ENCODE measurements around the gene KRTAP5-8.

GRCh38 chr11:71574418-71574817 lies 36.6 kb downstream of the KRTAP5-8 start:
- TF ChIP-seq, protein P1, sequence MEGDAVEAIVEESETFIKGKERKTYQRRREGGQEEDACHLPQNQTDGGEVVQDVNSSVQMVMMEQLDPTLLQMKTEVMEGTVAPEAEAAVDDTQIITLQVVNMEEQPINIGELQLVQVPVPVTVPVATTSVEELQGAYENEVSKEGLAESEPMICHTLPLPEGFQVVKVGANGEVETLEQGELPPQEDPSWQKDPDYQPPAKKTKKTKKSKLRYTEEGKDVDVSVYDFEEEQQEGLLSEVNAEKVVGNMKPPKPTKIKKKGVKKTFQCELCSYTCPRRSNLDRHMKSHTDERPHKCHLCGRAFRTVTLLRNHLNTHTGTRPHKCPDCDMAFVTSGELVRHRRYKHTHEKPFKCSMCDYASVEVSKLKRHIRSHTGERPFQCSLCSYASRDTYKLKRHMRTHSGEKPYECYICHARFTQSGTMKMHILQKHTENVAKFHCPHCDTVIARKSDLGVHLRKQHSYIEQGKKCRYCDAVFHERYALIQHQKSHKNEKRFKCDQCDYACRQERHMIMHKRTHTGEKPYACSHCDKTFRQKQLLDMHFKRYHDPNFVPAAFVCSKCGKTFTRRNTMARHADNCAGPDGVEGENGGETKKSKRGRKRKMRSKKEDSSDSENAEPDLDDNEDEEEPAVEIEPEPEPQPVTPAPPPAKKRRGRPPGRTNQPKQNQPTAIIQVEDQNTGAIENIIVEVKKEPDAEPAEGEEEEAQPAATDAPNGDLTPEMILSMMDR (IDR thresholded peaks at IDR 0.05; ENCODE audit: poor library complexity), result no peak
- TF ChIP-seq EZH2 (IDR thresholded peaks at IDR 0.05; ENCODE audit: borderline replicate concordance) (no peak), EZH2phosphoT487 (IDR thresholded peaks at IDR 0.05; ENCODE audit: low read depth, severe bottlenecking, unreplicated experiment) (no peak)
